MG63 (cell line): ENCODE measurements around the gene RPUSD4. TPM values are rescaled to one million over a fixed set of nuclear protein-coding genes. Genes with fewer than 3 reads are reported as not detected.
A peak's percentile ranks its signal among the peaks of the same experiment; 100 is the strongest.

ENCODE experiments used
- DNase-seq: peaks from one replicate; pipeline ENCODE4 v3.0.0-alpha.2; 2020
- H3K27me3 ChIP-seq: fragments of 250-450 bp; sonication (Bioruptor Pico); 2 replicates; pipeline ENCODE4 v1.5.1; 2020; ENCODE audit warnings: mild to moderate bottlenecking, moderate library complexity
- H3K36me3 ChIP-seq: fragments of 250-450 bp; sonication (Bioruptor Pico); 2 replicates; pipeline ENCODE4 v1.5.1; 2020; ENCODE audit warnings: mild to moderate bottlenecking, moderate library complexity
- H3K4me3 ChIP-seq: fragments of 250-450 bp; sonication (Bioruptor Pico); 2 replicates; pipeline ENCODE4 v1.5.1; 2020; ENCODE audit warnings: mild to moderate bottlenecking, moderate library complexity
- H3K9me3 ChIP-seq: fragments of 250-450 bp; sonication (Bioruptor Pico); 2 replicates; pipeline ENCODE4 v1.5.1; 2020; ENCODE audit warnings: mild to moderate bottlenecking, moderate library complexity
- total RNA-seq: library from RNA; depleted of rRNA; stranded (reverse); fragments of >200 nt; shearing (Covaris generic); gene quantifications from 2 replicates; pipeline ENCODE4 v1.2.3, GENCODE V29; 2014; ENCODE audit warnings: low replicate concordance

RPUSD4 gene
- total RNA-seq, 1 experiment from 2014 or later, result 29.0 TPM

DNA sequence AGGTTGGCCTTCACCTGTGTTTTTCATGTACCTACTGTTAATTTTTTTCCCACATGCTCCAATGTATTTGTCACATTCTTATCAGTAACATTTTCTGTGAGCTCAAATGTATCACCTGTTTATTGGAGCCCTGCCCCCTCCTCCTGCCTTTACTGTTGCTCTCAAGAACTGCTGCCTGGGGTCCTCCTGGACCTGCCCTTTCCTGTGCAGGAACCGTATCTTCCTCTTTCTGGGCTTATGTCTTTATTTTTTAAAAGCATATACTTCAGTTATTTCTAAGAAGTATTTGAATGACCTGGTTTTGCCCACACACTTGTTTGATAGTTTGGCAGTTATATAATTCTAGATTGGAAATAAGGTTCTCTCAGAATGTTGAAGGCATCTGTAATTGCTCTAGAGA is 6.0 kb upstream of the RPUSD4 start:
- H3K9me3 ChIP-seq, result no peaks in the 10 kb centered on the region
- no peak overlapping the region for H3K4me3 ChIP-seq
- H3K27me3 ChIP-seq, result no peaks in the 10 kb centered on the region
- DNase-seq, result no peak
- H3K36me3 ChIP-seq, result no peaks in the 10 kb centered on the region

DNA sequence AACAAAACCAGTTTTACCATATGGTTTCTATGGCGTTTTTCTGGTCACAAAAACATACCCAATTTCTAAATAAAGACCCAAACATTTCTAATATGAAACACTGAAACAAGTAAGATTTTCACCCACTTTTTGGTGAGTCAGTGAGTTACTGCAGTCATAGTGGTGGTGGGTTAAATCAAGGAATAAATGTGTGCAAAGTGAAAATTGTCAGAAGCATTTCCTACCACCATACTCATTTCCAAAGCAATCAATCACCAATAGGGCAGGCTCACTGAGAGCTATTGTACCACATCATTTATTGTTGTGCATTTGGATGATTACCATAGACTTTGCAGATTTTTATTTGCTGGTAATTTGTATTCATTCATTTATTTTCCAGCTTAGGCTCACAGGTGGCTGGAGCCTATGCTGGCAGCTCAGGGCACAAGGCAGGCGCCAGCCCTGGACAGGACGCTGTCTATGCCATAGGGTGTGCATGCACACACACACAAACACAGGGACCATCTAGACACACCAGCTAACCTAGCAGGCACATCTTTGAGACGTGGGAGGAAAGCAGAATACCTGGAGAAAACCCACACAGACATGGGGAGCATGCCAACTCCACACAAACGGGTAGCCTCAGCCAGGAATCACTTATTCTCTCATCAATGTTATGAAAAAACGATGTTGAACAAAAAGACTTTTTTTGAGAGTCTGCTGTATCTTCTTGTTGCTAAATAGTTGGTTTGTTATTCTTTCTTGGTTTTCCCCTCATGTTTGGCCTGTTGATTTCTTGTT is 5.3 kb upstream of the RPUSD4 start:
- H3K9me3 ChIP-seq, result no peaks in the 10 kb centered on the region
- no peaks in the 10 kb centered on the region for H3K27me3 ChIP-seq
- no peak for DNase-seq
- no peaks in the 10 kb centered on the region for H3K36me3 ChIP-seq
- H3K4me3 ChIP-seq, result no peak overlapping the region

DNA sequence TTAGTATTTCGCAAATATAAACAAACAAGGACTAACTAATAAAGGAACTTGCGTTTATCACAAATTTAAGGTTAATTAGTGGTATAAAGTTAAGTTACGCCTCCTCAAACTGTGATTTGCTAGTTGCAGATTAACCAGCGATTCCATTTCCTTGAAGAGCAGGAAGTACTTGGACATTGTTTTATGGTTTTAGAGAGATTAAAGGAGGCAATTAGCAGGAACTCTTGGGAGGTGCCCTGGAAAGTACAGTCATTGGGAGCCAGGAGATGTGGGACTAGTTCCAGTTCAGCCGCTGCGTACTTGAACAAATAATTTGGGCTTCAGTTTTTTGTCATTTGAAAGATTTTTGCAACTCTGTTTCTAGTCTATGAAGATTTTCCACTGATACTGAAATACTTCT is 3.4 kb upstream of the RPUSD4 start:
- Histone ChIP-seq H3K9me3 (no peaks in the 10 kb centered on the region), H3K36me3 (peaks cover 4% of the 10 kb centered on the region), H3K27me3 (no peaks in the 10 kb centered on the region), H3K4me3 (no peak overlapping the region)
- no peak for DNase-seq

DNA sequence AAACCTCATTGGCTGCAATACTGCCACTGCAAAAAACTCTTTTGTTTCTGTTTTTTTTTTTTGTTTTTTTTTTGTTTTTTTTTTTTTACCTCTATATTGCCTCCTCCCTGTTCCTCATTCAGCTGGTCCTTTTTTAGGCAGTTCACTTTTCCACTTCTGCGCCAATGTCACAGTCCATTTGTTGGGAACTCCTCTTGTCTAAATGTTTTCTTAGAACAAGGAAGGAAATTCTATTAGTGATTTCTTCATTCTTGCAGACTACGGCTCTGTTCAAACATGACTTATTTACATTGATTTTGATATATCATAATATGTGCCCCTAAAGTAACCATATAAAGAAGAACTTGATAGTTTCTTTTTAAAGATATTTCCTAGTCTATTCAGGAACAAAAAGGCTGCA is 3.0 kb upstream of the RPUSD4 start:
- Histone ChIP-seq H3K4me3 (no peak overlapping the region), H3K9me3 (no peaks in the 10 kb centered on the region), H3K36me3 (peaks cover 8% of the 10 kb centered on the region), H3K27me3 (no peaks in the 10 kb centered on the region)
- no peak for DNase-seq

DNA sequence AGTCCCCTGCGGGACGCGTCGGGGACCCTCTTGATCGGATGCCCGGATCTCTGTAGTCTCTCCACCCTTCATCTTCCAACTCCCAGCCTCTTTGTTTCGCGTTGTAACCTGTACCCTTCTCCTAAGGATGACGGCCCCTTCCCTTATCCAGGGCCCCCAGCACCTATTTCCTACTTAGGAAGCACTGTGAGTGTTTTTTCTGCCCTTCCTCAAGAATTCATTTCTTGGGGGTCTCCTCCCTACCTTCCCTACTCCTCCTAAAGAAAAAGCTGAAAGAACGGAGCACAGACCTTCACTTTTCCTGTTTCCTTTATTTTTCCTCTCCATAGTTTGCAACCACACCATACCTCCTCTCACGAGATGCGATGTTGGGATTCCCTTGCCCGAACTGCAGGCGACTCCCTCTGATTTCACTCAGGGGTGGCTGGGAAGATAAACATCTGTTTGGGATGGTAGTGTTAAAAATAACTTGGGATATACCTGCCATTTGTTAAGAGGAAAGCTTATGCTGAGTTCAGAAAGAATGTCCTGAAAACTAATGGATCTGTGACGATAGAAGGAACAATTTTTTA is 725 bp upstream of the RPUSD4 start:
- Histone ChIP-seq H3K4me3 (peak overlapping the region; percentile 98), H3K27me3 (no peaks in the 10 kb centered on the region), H3K9me3 (no peaks in the 10 kb centered on the region), H3K36me3 (peaks cover 27% of the 10 kb centered on the region)
- DNase-seq, result no peak

DNA sequence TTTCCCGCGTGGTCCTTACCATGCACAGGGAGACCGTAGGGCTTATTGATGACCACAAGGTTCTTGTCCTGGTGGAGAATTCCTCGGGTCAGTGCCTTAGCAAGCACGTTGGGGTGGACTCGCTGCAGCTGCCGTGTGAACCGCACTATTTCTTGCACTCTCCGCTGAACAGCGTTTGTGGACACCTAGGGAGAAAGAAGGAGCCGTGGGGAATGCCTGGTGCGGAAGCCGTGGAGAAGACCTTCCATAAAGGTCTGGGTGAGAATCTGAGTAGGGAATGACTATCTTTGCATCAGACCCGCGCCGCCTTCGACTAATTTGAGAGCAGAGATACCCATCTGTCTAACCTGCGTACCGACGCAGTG is 597 bp downstream of the RPUSD4 start:
- Histone ChIP-seq H3K27me3 (no peaks in the 10 kb centered on the region), H3K9me3 (no peaks in the 10 kb centered on the region), H3K4me3 (peak overlapping the region; percentile 98), H3K36me3 (peaks cover 40% of the 10 kb centered on the region)
- DNase-seq, result no peak

DNA sequence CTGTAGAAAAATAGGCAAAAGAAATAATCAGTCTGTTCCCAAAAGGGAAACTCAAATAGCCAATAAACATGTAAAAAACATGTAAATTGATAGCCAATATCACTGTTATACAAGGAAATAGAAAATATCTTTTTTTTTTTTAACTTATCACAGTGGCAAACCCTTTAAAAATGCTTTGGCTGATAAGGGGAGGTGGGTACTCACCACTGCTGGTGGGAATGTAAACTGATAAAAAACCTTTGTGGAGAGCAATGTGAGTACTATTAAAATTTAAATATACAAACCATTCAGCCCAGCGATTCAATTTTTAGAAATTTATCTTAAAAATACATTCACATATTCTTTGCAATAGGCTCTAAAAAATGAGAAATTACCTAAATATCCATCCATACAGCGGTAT is 3.6 kb downstream of the RPUSD4 start:
- H3K27me3 ChIP-seq, result no peaks in the 10 kb centered on the region
- no peak for DNase-seq
- no peaks in the 10 kb centered on the region for H3K9me3 ChIP-seq
- peaks cover 70% of the 10 kb centered on the region for H3K36me3 ChIP-seq
- no peak overlapping the region for H3K4me3 ChIP-seq

DNA sequence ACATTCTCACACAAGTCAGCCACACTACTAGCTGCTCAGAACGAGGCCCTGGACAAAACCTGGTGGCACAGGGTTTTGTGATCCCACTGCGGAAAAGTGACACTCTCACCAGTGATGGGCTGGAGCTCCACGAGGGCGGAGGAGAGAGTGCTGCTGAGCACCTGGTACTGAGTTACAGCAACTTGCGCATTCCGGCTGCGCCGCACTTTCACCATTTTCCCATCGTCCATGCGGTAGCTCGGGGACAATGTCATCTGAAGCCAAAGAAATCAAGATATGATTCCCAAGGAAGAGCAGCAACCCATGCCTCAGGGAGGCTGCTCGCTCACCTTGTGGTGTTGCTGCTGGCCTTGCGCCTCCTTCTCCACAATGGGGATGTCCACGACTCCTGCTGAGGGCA is 6.1 kb downstream of the RPUSD4 start:
- no peak for DNase-seq
- no peak overlapping the region for H3K4me3 ChIP-seq
- no peaks in the 10 kb centered on the region for H3K9me3 ChIP-seq
- H3K27me3 ChIP-seq, result no peaks in the 10 kb centered on the region
- peaks cover 92% of the 10 kb centered on the region for H3K36me3 ChIP-seq

DNA sequence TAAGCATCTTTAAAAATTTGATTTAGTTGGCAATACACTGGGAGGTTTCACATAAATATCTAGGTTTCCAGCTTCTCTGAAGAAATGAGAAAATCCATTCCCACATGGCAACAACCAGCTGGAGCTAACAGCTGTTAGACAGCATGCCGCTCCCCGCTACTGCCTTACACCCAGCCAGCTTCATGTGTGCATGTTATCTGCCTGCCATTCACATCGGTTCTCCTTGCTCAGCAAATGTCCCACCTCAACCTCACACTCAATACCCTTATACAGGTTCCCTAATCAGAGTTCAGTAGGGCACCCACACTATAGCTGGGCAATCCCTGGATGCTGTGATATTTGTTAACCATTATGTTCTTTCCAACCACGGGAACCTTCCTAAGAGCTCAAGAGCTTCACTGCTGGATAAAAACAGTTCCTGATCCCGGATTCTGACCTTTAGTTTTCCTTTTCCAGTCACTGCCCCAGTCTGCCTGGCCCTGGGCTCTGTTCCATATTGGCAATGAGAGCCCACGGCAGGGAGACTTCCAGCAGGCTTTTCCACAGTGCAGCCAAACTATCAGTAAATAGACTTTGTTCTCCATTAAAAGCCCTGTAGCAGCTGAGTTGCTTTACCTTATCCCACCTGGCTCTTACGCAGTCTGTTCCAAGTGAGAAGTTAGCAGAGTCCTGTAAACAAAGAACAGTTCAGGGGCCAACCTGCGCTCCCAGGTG is 8.6 kb downstream of the RPUSD4 start:
- peaks cover 91% of the 10 kb centered on the region for H3K36me3 ChIP-seq
- no peak overlapping the region for H3K4me3 ChIP-seq
- H3K27me3 ChIP-seq, result no peaks in the 10 kb centered on the region
- no peak for DNase-seq
- H3K9me3 ChIP-seq, result no peaks in the 10 kb centered on the region

DNA sequence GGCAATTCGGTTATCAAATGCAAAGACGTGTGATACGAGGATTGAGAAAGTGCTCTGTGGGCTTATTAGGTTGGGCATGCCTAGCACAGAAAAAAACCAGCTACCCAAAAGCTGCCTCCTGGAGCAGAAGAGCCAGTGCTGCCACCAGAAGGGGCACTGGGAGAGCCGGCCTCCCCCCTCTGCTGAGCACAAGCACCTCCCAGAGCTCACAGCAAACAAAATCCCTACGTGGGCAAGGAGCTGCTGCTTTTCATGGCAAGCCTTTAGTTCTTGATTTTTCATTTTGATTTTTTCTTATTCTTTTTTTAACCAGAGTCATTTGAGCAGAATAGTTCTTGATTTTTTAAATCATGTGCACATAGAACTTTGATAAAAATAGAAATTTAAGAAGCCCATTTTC is 12.8 kb downstream of the RPUSD4 start:
- Histone ChIP-seq H3K4me3 (no peak overlapping the region), H3K9me3 (no peaks in the 10 kb centered on the region), H3K36me3 (peaks cover 79% of the 10 kb centered on the region), H3K27me3 (no peaks in the 10 kb centered on the region)
- DNase-seq, result no peak

DNA sequence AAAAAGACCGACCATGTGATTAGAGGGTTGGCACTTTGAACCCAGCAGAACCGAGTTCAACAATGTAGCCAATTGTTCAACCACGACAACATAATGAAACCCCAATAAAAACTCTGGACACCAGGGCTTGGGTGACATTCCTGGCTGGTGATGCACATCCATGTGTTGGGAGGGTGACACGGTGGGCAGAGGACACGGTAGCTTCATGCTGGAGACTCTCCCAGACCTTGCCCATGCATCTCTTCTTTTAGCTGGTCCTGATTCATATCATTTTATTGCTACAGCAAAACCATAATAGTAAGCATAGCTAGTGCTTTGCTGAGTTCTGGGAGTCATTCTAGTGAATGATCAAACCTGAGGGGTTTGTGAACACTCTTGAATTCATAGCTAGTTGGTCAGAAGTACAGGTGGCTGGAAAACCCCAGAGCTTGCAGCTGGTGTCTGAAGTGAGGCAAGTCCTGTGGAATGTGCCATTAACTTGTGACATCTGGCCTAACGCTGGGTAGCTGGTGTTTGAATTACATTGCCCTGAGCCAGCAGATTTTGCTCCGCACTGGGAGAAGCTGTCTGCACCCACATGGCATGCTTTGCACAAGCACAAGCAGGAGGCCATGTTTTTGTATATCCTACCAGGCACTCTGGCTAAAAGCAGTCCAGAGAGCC is 14.0 kb downstream of the RPUSD4 start:
- no peak overlapping the region for H3K4me3 ChIP-seq
- H3K27me3 ChIP-seq, result no peaks in the 10 kb centered on the region
- no peaks in the 10 kb centered on the region for H3K9me3 ChIP-seq
- H3K36me3 ChIP-seq, result peaks cover 79% of the 10 kb centered on the region
- no peak for DNase-seq

DNA sequence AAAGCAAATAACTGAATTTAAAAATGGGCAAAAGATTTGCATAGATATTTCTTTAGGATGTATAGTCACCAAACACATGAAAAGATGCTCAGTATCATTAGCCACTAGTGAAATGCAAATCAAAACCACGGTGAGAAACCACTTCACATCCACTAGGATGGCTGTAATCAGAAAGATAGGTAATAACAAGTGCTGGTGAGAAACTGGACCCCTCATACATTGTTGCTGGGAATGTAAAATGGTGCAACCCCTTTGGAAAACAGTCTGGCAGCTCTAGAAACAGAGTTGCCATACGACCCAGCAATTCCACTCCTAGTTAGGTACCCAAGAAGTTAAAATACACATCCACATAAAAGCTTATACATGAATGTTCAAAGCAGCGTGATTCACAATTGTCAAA is 16.3 kb downstream of the RPUSD4 start:
- Histone ChIP-seq H3K36me3 (peaks cover 68% of the 10 kb centered on the region), H3K9me3 (no peaks in the 10 kb centered on the region), H3K4me3 (no peak overlapping the region), H3K27me3 (no peaks in the 10 kb centered on the region)
- DNase-seq, result no peak

DNA sequence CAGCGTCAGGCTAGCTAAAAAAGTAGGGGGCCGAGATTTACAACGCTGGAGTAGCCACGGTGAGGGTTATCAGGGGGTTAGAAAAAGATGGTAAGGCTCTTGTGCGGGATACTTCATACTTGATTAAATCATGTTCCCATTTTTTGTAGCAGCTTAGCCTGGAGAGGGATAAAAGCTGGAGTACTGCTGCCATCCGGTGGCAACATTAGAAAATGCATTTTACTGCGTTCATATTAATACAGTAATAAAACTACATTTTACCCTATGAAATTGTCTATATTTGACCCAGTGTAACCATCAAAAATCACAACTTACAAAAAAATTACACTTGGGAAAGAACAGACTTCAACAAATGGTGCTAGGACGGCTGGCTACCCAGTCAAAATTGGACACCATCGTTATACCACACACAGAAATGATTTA is 17.3 kb downstream of the RPUSD4 start:
- no peaks in the 10 kb centered on the region for H3K27me3 ChIP-seq
- H3K36me3 ChIP-seq, result peaks cover 64% of the 10 kb centered on the region
- H3K9me3 ChIP-seq, result no peaks in the 10 kb centered on the region
- DNase-seq, result no peak
- H3K4me3 ChIP-seq, result no peak overlapping the region

DNA sequence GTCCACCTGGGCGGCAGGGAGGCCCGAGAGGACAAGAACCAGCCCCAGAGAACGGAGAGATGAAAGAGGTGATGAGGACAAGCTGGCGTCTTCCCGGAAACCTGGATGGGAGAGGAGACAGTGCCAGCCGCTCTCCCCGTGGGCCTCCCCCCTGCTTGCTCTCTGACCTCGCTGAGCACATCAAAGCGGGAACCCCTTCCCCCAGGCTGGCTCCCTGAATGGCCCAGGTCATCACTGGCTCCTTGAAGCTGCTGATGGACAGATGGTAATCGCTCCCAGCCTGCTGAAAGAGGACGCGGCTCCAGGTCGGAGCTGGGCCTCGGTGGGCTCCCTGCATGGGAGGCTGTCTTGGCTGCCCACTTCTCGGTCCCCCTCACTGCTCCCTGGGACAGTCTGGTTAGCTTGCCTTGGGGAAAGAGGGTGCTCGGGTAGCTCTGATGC is 18.4 kb downstream of the RPUSD4 start:
- Histone ChIP-seq H3K27me3 (no peaks in the 10 kb centered on the region), H3K4me3 (no peak overlapping the region), H3K36me3 (peaks cover 53% of the 10 kb centered on the region), H3K9me3 (no peaks in the 10 kb centered on the region)
- no peak for DNase-seq

DNA sequence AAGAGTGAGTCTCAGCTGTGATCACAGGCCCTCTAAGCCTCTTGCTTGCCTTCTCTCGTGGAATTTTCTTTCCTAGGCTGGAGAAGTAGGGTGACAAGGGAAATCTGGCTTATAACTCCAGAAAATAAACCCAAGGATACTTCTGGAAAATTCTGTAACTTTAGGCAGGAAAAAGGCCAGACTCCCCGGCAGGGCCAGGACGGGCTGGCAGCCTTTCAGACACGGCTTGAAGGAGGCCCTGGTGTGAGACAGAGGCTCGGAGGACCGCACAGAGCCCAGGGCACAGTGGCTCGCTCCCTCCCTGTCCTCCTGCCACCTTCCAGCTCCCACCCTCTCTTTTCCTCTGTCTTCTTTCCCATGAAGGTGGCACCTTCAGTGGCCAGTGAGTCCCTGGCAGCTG is 19.1 kb downstream of the RPUSD4 start:
- Histone ChIP-seq H3K36me3 (peaks cover 46% of the 10 kb centered on the region), H3K9me3 (no peaks in the 10 kb centered on the region), H3K27me3 (no peaks in the 10 kb centered on the region), H3K4me3 (no peak overlapping the region)
- DNase-seq, result no peak

DNA sequence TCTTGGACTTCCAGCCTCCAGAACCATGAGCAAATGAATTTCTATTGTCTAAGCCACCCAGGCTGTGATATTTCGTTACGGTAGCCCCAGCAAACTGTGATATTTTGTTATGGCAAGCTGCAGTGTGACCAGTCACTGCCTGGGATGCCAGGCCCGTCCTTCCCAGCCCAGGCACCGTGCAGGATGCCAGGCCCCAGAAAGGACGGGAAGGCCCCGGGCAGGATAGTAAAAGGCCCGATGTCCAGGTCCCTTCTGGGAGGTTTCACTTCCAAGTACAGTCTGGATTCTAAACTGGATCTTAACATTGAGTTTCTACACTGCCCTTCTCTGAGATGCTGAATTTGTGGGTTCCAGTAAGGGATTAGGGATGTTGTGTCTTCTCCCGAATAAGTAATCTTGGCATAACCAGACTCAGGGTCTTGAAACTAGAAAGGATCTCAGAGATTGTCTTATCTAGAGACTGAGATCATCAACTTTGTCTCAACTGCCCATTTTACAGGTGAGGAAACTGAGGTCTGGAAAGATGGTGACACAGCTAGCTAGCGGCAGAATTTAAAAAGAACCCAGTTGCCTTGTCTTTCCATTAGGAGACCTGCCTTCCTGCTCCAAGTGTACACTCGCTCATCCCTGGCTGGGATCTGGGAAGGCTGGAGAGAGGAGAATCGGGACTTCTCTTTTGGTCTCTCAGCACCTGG is 19.9 kb downstream of the RPUSD4 start:
- Histone ChIP-seq H3K9me3 (no peaks in the 10 kb centered on the region), H3K4me3 (no peak overlapping the region), H3K36me3 (peaks cover 39% of the 10 kb centered on the region), H3K27me3 (no peaks in the 10 kb centered on the region)
- DNase-seq, result no peak

DNA sequence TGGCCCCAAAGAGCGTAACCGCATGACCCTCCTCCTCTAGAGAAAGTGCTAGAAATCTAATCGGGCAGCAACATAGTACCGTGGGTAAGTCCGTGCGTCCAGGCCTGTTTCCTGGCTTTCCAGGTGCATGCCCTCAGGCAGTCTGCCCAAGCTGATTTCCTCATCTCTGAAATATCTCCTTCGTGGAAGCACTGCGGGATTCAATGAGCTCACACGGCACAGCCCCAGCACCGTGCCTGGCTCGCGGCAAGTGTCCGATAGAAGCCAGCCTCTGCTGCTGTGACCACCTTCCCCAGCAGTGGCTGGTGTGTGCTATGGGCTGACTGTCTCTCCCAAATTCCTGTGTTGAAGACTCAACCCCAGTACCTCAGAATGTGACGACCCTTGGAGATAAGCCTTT is 20.7 kb downstream of the RPUSD4 start:
- H3K27me3 ChIP-seq, result no peaks in the 10 kb centered on the region
- no peak overlapping the region for H3K4me3 ChIP-seq
- H3K36me3 ChIP-seq, result peaks cover 38% of the 10 kb centered on the region
- DNase-seq, result no peak
- no peaks in the 10 kb centered on the region for H3K9me3 ChIP-seq
